Measurements from ENCODE around the gene SPP2.

DNA sequence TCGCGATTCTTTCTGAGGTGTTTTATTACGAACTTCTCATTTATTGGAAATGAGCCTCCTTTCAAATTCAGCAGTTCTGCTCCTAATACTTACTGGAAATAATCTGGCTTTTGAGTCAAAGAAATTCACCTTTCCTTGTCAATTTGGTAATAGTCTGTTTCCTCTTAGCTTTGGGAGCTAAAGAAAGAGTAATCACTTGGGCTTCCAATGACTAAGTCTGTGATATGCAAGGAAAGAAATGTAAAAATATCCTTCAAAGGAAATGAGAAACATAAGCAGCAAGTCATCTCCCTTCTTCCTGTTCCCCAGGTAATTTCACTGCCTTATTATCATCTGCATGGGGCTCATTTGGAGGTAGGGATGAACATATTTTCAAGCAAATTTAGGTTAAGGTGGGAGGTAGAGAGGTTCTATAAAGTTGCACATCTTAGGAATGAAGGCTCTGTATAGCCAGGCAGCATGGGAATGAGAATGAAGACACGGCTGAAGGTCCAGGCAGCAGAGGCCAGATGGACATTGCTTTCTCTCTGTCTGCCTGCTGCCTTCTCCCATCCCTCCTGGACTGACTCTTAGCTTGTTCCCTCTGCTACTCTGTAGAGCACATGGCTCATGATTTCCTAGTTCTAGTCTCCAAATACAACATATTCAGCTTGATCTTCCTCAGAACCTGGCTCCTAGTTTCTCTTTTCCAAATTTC lies 1.0 kb downstream of the SPP2 start:
- TF ChIP-seq EZH2 (IDR thresholded peaks at IDR 0.05; ENCODE audit: borderline replicate concordance), result no peak
- TF ChIP-seq, protein P1, sequence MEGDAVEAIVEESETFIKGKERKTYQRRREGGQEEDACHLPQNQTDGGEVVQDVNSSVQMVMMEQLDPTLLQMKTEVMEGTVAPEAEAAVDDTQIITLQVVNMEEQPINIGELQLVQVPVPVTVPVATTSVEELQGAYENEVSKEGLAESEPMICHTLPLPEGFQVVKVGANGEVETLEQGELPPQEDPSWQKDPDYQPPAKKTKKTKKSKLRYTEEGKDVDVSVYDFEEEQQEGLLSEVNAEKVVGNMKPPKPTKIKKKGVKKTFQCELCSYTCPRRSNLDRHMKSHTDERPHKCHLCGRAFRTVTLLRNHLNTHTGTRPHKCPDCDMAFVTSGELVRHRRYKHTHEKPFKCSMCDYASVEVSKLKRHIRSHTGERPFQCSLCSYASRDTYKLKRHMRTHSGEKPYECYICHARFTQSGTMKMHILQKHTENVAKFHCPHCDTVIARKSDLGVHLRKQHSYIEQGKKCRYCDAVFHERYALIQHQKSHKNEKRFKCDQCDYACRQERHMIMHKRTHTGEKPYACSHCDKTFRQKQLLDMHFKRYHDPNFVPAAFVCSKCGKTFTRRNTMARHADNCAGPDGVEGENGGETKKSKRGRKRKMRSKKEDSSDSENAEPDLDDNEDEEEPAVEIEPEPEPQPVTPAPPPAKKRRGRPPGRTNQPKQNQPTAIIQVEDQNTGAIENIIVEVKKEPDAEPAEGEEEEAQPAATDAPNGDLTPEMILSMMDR (IDR thresholded peaks at IDR 0.05; ENCODE audit: poor library complexity), result no peak
- TF ChIP-seq EZH2phosphoT487 (IDR thresholded peaks at IDR 0.05; ENCODE audit: low read depth, severe bottlenecking, unreplicated experiment), result no peak
